Myocyte (in vitro differentiated cells): Measurements from ENCODE around the gene HHATL. TPM values are rescaled to one million over a fixed set of nuclear protein-coding genes. Genes with fewer than 3 reads are reported as not detected.

Source experiments
- DNase-seq: peaks from one replicate; pipeline ENCODE4 v3.0.0-alpha.2; 2012; ENCODE audit warnings: low read depth
- total RNA-seq: library from RNA; depleted of rRNA; stranded (reverse); fragments of >200 nt; gene quantifications from 2 replicates; pipeline ENCODE4 v1.2.3, GENCODE V29; 2014

Gene HHATL
- total RNA-seq, 1 donor from 2014 or later = 26.6 TPM

DNA sequence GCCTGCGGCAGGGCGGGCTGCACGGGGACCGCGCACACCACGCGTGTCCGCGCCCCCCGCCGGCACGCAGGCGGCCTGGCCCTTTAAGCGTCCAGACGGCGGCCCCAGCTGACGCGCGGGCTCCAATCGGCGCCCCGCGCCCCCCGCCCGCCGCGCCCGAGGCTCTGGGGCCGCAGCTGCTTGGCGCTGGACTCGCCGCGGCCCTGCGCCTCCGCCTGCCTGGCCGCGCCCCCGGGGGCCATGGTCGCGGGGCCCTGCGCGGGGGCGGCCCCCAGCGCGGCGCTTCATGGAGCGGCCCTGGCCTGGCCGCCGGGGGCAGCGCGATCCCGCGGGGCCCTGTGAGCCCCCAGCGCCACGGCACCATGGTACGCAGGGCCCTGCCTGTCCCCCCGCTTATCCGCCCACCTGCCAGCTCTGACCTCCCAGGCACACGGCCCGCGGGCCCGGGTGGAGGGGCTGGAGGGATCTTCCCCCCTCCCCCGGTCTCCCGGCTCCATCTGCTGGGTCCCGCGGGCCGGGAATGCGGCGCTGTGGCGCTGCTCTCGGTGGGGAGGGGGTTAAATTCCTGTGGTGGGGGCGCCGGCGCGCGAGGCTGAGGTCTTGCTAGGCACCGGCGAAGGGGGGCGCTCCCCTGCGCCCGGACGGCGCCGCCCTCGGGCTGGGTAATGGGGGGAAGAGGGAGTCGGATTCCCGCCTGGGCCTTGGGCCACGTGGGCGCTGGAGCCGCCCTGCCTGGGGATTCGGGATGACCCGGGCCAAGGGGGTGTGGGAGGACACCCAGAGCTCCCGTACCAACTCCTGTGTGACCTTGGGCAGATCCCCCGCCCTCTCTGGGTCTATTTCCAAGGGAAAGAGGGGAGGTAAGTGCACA lies 48.0 kb downstream of the HHATL start:
- peak; percentile 78 for DNase-seq

DNA sequence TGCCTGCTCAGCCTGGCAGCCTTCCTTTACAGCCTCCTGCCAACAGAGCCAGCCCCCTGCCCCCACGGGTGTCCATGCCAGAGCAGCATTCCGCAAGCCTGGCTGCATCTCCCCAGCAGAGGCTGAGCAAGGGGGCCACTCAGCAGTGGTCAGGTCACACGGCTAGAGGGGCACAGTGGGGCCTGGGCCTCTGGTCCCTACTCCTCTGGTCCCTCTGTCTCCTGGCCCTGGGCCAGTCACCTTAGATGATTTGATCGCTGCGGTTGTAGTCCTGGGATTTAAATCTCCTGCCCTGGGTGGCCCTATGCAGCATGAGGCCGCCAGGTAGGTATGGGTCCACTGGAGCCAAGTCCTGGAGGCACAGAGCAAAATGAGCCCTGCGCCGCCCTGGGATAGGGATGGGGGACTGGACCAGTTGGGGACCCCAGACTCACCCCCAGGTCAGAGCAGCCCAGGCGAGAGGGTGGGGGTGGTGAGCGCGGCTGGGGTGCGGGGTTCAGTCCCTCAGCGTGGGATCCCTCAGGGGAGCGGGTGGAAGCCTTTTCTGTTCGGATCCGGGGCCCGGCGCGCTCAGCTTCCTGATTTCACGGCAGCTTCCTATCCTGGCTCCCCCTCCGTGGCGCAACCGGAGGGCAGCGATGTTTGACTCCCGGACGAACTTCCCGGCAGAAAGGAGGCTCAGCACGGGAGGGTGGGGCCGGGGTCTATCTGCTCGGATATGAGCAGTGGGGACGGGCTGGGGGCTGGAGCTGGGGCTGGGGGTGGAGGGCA lies 48.9 kb downstream of the HHATL start, which contains the start of gene ZBTB47:
Gene ZBTB47, plus strand, starts transcription at position 138 of the 771 bp plus-strand sequence. CDS start 4,659 bp downstream, outside the sequence.
- peak; percentile 45 for DNase-seq

DNA sequence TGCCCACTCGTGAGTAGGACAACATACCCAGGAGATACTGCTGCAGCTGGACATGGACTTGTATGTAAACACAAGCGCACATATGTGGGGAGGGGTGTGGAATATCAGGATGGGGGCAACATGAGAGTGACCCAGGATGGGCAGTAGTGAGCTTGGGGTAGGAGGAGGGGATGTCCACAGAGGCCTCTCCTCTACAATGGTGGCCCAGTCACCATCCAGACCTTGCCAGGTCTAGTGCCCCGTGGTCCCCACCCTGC lies 49.4 kb downstream of the HHATL start:
- DNase-seq = no peak

DNA sequence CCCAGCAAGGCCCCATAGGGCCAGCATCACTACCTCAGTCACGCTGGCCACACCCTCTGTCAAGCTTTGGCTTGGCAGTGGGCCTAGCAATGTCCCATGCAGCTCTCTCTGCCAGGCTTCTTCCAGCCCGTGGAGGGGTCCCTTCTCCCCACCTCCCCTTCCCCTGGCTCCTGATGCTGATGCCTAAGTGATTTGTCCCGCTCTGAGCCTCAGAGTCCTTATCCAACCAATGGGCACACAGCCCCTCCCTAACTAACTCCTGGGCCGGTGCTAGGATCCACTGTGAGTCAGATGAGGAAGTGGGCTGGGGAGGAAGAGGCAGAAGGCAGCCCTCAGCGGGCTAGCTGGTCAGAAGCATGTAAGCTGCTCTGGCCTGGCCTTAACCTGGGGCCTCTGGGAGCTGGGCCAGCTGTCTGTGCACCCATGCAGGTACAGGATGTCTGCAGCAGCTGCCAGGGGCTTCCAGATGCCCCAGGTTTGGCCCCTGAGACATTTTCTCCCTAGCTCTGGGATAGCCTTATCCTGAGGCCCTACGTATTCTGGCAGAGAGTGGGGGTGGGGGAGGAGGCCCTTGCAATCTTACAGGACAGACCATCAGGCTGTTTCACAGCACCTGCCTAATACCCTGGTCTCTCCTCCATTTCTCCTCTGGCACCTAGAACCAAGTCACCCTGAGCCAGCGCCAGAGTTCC lies 49.8 kb downstream of the HHATL start:
- peak; percentile 56 for DNase-seq

DNA sequence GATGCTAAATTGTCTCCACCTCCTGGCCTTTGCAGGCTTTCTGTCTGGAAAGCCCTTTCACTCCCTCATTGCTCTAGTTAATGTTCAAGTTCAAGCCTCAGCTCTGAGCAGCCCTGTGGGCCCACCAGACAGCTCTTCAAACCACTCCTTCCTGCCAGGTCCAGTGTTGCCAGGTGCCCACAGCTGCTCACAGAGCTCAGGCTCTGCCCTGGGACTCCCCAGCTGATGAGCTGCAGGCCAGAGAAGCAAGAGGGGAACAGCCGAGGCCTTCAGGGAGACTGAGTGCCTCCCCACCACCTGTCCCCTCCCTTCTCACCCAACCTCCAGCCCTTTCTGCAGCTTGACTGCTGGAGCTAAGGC lies 50.4 kb downstream of the HHATL start:
- DNase-seq = no peak

DNA sequence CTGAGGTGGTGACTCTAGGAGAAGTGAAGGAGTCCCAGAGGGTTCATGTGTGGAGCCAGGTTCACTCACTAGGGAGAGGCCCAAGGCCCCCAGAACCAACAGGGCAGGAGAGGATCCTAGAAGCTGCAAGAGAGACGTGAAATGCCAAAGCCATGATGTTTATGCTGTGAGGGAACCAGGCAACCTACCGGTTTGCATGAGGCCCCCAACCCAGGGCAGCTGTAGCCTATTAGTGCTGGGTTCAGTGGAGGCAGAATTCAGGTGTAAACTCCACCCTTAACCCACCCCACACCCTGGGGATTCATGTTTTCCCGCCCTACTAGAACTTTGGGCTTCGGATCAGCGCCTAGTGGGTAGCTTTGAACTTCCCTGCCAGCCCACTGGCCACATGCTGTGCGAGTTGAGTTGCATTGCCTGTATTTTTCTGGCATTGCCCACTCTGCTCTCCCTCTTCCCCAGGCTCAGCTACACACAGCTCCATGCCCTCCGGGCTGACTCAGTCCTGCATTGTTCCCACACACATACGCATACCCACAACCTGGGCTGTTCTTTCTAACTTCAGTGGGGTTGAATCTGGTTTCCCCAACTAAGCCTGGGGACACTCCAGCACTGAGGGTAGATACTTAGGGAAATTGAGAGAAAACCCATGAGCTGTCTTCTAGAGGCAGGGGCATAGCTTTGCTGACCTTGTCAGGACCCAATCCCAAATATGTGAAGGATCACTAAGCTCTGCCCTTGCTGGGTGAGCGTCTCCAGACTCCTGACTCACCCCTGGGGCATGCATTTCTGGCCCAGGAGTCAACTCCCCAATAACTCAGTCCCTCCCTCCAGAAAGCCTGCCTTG lies 51.1 kb downstream of the HHATL start:
- peak; percentile 55 for DNase-seq

DNA sequence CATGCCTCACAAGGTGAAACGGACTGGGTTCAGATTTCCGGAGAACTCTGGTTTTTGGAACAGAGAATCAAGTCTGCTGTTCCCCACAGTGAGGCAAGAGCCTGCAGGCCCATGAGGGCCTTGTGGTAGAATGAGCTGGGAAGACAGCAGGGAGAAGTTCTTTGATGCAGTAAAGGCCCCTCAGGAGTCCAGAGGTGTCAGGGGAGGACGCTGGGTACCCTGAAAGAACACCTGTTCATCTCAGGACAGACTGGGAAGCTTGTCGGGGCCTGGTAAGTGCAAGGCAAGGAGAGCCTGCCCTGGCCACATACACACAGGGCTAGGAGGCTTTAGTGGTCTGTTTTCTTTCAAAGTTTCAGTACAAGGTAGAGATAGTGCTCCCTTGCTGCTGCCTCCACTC lies 52.8 kb downstream of the HHATL start:
- DNase-seq = no peak

DNA sequence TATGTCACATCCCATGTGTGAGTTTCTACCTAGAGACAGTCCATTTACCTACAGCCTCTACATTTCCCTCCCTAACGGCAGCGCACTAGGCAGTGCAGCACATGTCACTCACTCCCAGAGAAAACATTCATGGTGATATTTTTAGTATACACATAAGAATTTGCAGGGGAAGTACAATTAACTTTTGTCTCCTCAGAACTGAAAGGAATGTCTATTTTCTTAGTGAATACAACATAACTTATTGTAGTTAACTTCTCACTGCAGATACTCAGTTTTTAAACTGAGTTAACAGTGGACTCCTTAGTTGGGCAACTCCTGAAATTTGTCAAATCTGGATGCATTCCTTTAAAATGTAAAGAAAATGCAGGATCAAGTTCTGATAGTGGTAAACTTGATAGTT lies 53.6 kb downstream of the HHATL start:
- no peak for DNase-seq

DNA sequence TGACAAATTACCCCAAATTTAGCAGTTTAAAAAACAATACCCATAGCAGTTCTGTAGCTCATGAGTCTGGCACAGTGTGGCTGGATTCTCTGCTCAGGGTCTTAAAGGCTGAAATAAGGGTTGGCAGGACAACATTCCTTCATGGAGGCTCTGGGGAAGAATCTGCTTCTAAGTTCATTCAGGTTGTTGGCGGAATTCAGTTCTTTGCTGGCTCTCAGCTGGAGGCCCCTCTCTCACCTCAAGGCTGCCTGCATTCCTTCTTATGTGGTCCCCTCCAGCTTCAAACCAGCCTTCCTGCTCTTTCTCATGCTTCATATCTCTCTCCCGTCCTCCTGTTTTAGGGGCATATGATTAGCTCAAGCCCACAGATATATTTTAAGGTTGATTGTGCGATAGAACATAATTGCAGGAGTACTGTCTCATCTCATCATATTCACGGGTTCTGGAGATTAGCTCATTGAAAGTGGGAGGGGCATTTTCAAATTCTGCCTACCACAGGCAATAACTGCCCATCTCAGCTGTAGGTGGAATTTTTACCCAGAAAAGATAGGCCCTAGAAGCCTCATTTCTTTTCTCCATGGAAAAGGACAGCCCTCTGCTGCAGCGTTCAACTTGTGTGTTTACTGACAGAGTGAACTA lies 54.7 kb downstream of the HHATL start:
- no peak for DNase-seq

Other genes starting within 250 kb of the HHATL start
- not detected in 2 replicates for gene VIPR1, start 200.2 kb downstream of the HHATL start, total RNA-seq
- gene SEC22C, start 120.8 kb downstream of the HHATL start, total RNA-seq = 33.1 and 42.4 TPM in 2 replicates
- gene SS18L2, start 111.9 kb downstream of the HHATL start, total RNA-seq = 11.9 and 15.2 TPM in 2 replicates
- gene NKTR, start 102.1 kb downstream of the HHATL start, total RNA-seq = 32.4 and 40.3 TPM in 2 replicates
- 96.8 and 103 TPM in 2 replicates for gene ZBTB47, start 49.1 kb downstream of the HHATL start, total RNA-seq
- 55.6 and 67.1 TPM in 2 replicates for gene KLHL40, start 17.3 kb downstream of the HHATL start, total RNA-seq
- gene CCDC13, start 70.5 kb upstream of the HHATL start, total RNA-seq = 1.0 and 1.2 TPM in 2 replicates
- gene HIGD1A, start 101.7 kb upstream of the HHATL start, total RNA-seq = 192 and 193 TPM in 2 replicates
- 0.11 TPM in 1 of 2 replicates, not detected in the other for gene ACKR2, start 106.6 kb upstream of the HHATL start, total RNA-seq
- not detected in 2 replicates for gene CYP8B1, start 173.1 kb upstream of the HHATL start, total RNA-seq
- 1.1 and 1.3 TPM in 2 replicates for gene ZNF662, start 203.3 kb upstream of the HHATL start, total RNA-seq